B cell (primary cell): Measurements from ENCODE around the gene SLC19A1.

Experiments
- CTCF ChIP-seq: fragments of 200-600 bp; IDR thresholded peaks from one replicate; pipeline ENCODE4 v1.8.0; 2022; ENCODE audit warnings: antibody characterized with exemption, mild to moderate bottlenecking
- EZH2 ChIP-seq: IDR thresholded peaks from 2 replicates; pipeline ENCODE4 v1.6.1; 2012; ENCODE audit warnings: borderline replicate concordance, low read depth, mild to moderate bottlenecking, moderate library complexity, low read length; ENCODE audit not compliant: insufficient read depth, poor library complexity, severe bottlenecking

DNA sequence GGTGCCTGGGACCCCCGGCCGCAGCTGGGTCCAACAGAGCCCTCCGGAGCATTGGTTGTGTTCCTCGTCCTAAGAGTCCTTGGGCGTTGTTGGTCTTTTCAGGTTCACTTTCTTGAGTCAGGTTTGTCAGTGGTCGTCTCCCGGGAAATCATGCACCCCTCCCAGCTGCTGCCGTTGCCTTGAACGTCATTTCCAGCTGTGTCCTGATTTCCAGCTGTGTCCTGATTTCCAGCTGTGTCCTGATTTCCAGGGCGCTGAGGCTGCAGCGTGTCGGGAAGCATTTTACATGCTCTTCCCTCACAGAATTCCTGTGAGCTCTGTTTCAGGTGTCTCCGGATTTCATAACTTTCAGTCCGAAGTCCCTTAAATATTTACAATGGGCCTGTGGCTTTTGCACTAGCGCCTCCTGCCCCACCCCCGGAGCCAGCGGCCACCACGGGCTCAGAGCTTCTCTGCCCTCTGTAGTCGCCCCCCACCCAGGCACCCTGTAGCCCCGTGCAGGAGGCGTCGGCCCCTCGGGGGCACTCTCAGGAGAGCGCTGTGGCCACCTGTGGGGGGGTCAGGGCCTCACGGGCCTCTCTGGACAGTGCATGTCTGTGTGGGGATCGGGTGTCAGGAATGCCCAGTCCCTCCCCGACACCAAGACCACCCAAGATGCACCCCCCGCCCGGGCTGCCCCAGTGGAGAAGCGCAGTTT, 70.6 kb downstream of the SLC19A1 start:
- TF ChIP-seq CTCF = no peak
- TF ChIP-seq EZH2 = no peak
